ENCODE data around the gene SULT2A1.
"Not testable (repeated sequence)": the region's sequence is repeated elsewhere in the genome, so short reads cannot be mapped to it uniquely, and the experiment has no call there.

The SULT2A1 gene

GRCh38 chr19:47886010-47886559 is at the start of gene SULT2A1:
SULT2A1 (minus strand) TSS chr19:47886315; CDS start chr19:47886257, 58 bp downstream.
- no peak for TF ChIP-seq CTCF (conservative IDR thresholded peaks at IDR 0.05; ENCODE audit: control insufficient read depth, insufficient read depth, low read depth, low read length)
- H3K4me3 ChIP-seq (ENCODE audit: control insufficient read depth, low read depth, low read length), result no peak within 1 kb of the TSS
- DNase-seq (ENCODE audit: low read depth), result no peak

- not testable (repeated sequence) for H3K4me3 ChIP-seq (ENCODE audit: control insufficient read depth, low read depth, low read length); DNase-seq (ENCODE audit: low read depth)
Observed at GRCh38 chr19:47928581-47928980, 42.5 kb upstream of the SULT2A1 start.

GRCh38 chr19:47920107-47920506 is 34.0 kb upstream of the SULT2A1 start:
- not testable (repeated sequence) for H3K4me3 ChIP-seq (ENCODE audit: control insufficient read depth, low read depth, low read length); DNase-seq (ENCODE audit: low read depth)

DNA sequence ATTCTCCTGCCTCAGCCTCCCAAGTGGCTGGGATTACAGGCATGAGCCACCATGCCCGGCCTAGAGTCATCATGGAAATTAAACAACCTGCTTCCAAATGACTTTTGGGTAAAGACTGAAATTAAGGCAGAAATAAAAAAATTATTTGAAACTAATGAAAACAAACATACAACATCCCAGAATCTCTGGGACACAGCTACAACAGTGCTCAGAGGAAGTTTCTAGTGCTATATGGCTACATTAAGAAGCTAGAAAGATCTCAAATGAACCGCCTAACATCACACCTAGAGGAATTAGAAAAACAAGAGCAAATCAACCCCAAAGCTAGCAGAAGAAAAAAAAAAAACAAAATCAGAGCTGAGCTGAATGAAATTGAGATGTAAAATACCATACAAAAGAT is 24.1 kb upstream of the SULT2A1 start:
- H3K4me3 ChIP-seq (ENCODE audit: control insufficient read depth, low read depth, low read length); DNase-seq (ENCODE audit: low read depth): not testable (repeated sequence)

- not testable (repeated sequence) for H3K4me3 ChIP-seq (ENCODE audit: control insufficient read depth, low read depth, low read length); DNase-seq (ENCODE audit: low read depth)
Observed at GRCh38 chr19:47909350-47909749, 23.2 kb upstream of the SULT2A1 start.

DNA sequence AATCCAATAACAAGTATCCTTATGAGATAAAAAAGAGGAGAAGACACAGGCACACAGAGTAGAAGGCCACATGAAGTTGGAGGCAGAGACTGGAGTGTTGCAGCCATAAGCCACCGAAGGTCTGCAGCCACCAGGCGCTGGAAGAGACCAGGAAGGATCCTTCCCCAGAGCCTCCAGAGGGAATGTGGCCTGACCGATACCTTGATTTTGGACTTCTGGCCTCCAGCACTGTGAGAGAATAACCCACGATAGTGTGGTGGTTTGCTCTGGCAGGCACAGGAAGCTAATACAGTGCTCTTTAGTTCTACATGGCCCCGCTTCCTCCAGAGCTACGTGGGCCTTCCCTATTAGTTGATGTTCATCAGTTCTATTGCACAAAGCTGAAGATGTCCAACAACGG is 15.3 kb upstream of the SULT2A1 start:
- no peak overlapping the region for H3K4me3 ChIP-seq (ENCODE audit: control insufficient read depth, low read depth, low read length)
- no peak for TF ChIP-seq CTCF (conservative IDR thresholded peaks at IDR 0.05; ENCODE audit: control insufficient read depth, insufficient read depth, low read depth, low read length)
- no peak for DNase-seq (ENCODE audit: low read depth)

- H3K4me3 ChIP-seq (ENCODE audit: control insufficient read depth, low read depth, low read length), result no peak overlapping the region
- no peak for TF ChIP-seq CTCF (conservative IDR thresholded peaks at IDR 0.05; ENCODE audit: control insufficient read depth, insufficient read depth, low read depth, low read length)
Observed at GRCh38 chr19:47899335-47899734, 13.2 kb upstream of the SULT2A1 start.

GRCh38 chr19:47897861-47898260 is 11.7 kb upstream of the SULT2A1 start:
- DNase-seq (ENCODE audit: low read depth), result no peak
- H3K4me3 ChIP-seq (ENCODE audit: control insufficient read depth, low read depth, low read length), result no peak overlapping the region
- TF ChIP-seq CTCF (conservative IDR thresholded peaks at IDR 0.05; ENCODE audit: control insufficient read depth, insufficient read depth, low read depth, low read length), result no peak

More at GRCh38 chr19:47899335-47899734, 13.2 kb upstream of the SULT2A1 start:
- no peak for DNase-seq (ENCODE audit: low read depth)

DNA sequence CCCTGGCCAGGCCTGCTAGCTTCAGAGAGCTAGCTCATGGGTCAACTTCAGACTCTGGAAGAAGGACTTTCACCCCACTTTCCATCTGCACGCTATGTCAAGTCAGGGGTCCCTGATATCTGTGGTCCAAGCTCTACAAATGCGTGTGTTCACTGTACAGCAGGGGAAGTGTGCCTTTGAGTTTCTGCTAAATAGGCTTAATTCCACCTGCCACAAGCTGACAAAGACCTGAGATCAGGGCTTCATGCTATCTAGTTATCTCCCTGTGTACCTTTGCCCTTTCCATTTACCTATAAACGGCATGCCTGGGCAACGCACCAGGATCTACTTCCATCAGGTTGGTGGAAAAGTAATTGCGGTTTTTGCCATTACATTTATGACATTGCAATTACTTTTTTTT is 10.7 kb upstream of the SULT2A1 start:
- no peak overlapping the region for H3K4me3 ChIP-seq (ENCODE audit: control insufficient read depth, low read depth, low read length)
- no peak for TF ChIP-seq CTCF (conservative IDR thresholded peaks at IDR 0.05; ENCODE audit: control insufficient read depth, insufficient read depth, low read depth, low read length)
- DNase-seq (ENCODE audit: low read depth), result no peak

Data from fibroblast of mammary gland (primary cell).